Dermis blood vessel endothelial cell (primary cell): Measurements from ENCODE around the gene SLC43A1. TPM values are rescaled to one million over a fixed set of nuclear protein-coding genes. Genes with fewer than 3 reads are reported as not detected.

Source experiments
- total RNA-seq: library from RNA; depleted of rRNA; stranded (reverse); fragments of >200 nt; gene quantifications from 2 replicates; pipeline ENCODE4 v1.2.3, GENCODE V29; 2014

The SLC43A1 gene
- total RNA-seq, 1 donor from 2014 or later: 16.7 TPM

Other genes with a start within 250 kb of the SLC43A1 start
- gene TNKS1BP1, start 190.8 kb downstream of the SLC43A1 start, total RNA-seq: 74.3 and 79.6 TPM in 2 replicates
- gene SSRP1, start 179.8 kb downstream of the SLC43A1 start, total RNA-seq: 58.9 and 160 TPM in 2 replicates
- not detected in 2 replicates for gene P2RX3, start 177.3 kb downstream of the SLC43A1 start, total RNA-seq
- not detected in 2 replicates for gene PRG3, start 134.6 kb downstream of the SLC43A1 start, total RNA-seq
- gene PRG2, start 125.1 kb downstream of the SLC43A1 start, total RNA-seq: 0.19 TPM in 1 of 2 replicates, not detected in the other
- 57.7 and 101 TPM in 2 replicates for gene SLC43A3, start 88.6 kb downstream of the SLC43A1 start, total RNA-seq
- gene RTN4RL2, start 55.2 kb downstream of the SLC43A1 start, total RNA-seq: 0.14 and 0.51 TPM in 2 replicates
- gene TIMM10, start 15.1 kb upstream of the SLC43A1 start, total RNA-seq: 28.1 and 39.8 TPM in 2 replicates
- not detected in 2 replicates for gene SMTNL1, start 21.9 kb upstream of the SLC43A1 start, total RNA-seq
- gene UBE2L6, start 52.0 kb upstream of the SLC43A1 start, total RNA-seq: 37.4 and 41.5 TPM in 2 replicates
- gene SERPING1, start 82.0 kb upstream of the SLC43A1 start, total RNA-seq: 0.19 and 0.85 TPM in 2 replicates
- gene YPEL4, start 134.2 kb upstream of the SLC43A1 start, total RNA-seq: 0.05 TPM in 1 of 2 replicates, not detected in the other
- gene CLP1, start 142.1 kb upstream of the SLC43A1 start, total RNA-seq: 24.6 and 26.5 TPM in 2 replicates
- gene ZDHHC5, start 152.4 kb upstream of the SLC43A1 start, total RNA-seq: 34.0 and 55.9 TPM in 2 replicates
- 13.1 and 17.6 TPM in 2 replicates for gene MED19, start 196.5 kb upstream of the SLC43A1 start, total RNA-seq
- 44.8 and 71.9 TPM in 2 replicates for gene TMX2, start 196.9 kb upstream of the SLC43A1 start, total RNA-seq
- gene SELENOH, start 225.8 kb upstream of the SLC43A1 start, total RNA-seq: 73.2 and 139 TPM in 2 replicates
- gene BTBD18, start 236.1 kb upstream of the SLC43A1 start, total RNA-seq: not detected in 2 replicates
- 298 and 352 TPM in 2 replicates for gene CTNND1, start 246.1 kb upstream of the SLC43A1 start, total RNA-seq